Neural progenitor cell (in vitro differentiated cells): ENCODE results near the gene GNG7.

Experiments
- EZH2 ChIP-seq: fragments of 200-600 bp; sonication (generic); IDR thresholded peaks from 2 replicates; pipeline ENCODE4 v1.6.1; 2017; ENCODE audit warnings: antibody characterized with exemption, mild to moderate bottlenecking, moderate library complexity
- EZH2phosphoT487 ChIP-seq: fragments of 200-600 bp; sonication (generic); IDR thresholded peaks from 2 replicates; pipeline ENCODE4 v1.6.1; 2017; ENCODE audit warnings: antibody characterized with exemption
- TF ChIP-seq, protein P1 (sequence below): fragments of 200-600 bp; sonication (generic); IDR thresholded peaks from 2 replicates; pipeline ENCODE4 v1.5.1; 2017; ENCODE audit warnings: antibody characterized with exemption, mild to moderate bottlenecking

DNA sequence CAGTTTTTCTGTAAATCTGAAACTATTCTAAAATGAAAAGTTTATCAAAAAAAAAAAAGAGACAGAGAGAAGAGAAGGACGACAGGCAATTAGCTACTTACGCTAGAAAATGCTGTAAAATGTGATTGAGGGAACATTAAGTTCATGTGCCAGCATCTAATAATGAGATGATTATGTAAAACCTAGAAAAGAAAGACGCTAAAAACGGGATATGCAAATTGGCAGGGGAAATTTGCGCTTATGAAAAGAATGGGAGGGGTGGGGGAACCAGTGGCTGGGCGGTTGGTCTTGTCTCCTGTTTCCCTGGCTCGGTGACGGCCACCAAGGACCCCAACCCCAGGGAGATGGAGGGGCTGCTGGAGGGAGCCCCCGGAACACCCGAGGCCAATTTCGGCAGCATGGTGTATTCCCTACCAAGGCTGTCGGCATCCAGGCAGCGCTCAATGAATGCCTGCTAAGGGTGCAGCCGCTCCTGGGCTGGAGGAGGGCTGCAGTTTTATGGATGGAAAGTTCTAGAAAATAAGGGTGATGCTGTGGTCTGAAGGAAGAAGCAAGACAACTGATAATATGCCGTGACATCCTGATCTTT lies 34.2 kb downstream of the GNG7 start:
- TF ChIP-seq EZH2, result no peak
- TF ChIP-seq, protein P1, sequence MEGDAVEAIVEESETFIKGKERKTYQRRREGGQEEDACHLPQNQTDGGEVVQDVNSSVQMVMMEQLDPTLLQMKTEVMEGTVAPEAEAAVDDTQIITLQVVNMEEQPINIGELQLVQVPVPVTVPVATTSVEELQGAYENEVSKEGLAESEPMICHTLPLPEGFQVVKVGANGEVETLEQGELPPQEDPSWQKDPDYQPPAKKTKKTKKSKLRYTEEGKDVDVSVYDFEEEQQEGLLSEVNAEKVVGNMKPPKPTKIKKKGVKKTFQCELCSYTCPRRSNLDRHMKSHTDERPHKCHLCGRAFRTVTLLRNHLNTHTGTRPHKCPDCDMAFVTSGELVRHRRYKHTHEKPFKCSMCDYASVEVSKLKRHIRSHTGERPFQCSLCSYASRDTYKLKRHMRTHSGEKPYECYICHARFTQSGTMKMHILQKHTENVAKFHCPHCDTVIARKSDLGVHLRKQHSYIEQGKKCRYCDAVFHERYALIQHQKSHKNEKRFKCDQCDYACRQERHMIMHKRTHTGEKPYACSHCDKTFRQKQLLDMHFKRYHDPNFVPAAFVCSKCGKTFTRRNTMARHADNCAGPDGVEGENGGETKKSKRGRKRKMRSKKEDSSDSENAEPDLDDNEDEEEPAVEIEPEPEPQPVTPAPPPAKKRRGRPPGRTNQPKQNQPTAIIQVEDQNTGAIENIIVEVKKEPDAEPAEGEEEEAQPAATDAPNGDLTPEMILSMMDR, result no peak
- TF ChIP-seq EZH2phosphoT487, result no peak
